NCI-H82 (cell line): ENCODE data around the gene LRRC36.

ENCODE experiments used
- DNase-seq: peaks from one replicate; lab custom pipeline; 2025; lab: John Stamatoyannopoulos, UW

The LRRC36 gene

DNA sequence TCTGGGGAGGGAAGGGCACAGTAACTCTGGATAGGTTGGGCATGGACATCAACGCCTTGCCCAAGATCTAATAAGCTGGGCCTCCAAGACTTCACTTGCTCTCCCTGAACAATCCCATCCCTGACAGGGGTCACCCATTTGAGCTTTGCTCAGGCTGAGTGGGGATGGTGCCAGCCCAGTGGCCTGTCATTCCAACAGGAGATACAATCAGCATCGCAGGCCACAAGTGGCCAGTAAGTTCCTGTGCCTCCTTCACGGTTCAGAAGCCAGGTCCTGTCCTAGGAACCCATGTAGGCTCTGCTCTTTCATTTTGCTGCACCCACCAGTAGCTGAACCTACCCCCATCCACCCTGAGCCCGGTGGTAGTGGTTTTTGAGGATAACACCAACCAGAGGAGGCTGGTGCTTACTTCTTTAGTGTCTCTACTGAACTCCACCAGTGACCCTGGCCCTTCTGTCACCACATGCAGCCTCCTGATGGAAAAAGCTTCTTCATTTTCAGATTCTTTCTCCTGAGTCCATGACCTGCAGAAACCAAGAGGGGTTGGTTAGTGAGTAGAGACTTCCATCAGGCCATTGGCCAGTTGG is 32.4 kb upstream of the LRRC36 start:
- no peak for DNase-seq

- DNase-seq: no peak
Measured at GRCh38 chr16:67294938-67295361, 31.7 kb upstream of the LRRC36 start.

DNA sequence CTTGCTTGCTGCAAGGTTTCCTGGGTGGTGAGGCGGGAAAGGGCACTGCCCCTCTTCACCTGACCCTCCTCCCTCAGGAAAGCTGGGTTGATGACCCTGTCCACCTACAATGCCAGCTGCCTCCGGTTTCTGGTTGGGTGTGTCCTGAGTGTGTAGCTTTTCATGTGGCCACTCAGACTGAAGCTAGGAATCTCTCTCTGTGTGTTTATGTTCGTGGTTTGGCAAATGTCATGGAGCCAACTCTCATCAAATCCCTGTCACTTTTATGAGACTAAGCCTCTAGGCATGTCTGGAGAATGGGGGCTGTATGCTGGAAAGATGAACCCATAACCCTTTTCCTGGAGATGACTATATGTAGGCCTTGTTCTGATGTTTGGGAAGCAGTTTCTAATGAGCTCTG is 30.2 kb upstream of the LRRC36 start:
- DNase-seq: no peak

- DNase-seq: no peak
Measured at GRCh38 chr16:67298277-67298676, 28.3 kb upstream of the LRRC36 start.

GRCh38 chr16:67299269-67299668 is 27.3 kb upstream of the LRRC36 start:
- no peak for DNase-seq

- DNase-seq: no peak
Measured at GRCh38 chr16:67301080-67301782, 25.4 kb upstream of the LRRC36 start.

GRCh38 chr16:67302076-67302475 is 24.5 kb upstream of the LRRC36 start:
- DNase-seq: no peak

- no peak for DNase-seq
Measured at GRCh38 chr16:67302970-67303369, 23.6 kb upstream of the LRRC36 start.

DNA sequence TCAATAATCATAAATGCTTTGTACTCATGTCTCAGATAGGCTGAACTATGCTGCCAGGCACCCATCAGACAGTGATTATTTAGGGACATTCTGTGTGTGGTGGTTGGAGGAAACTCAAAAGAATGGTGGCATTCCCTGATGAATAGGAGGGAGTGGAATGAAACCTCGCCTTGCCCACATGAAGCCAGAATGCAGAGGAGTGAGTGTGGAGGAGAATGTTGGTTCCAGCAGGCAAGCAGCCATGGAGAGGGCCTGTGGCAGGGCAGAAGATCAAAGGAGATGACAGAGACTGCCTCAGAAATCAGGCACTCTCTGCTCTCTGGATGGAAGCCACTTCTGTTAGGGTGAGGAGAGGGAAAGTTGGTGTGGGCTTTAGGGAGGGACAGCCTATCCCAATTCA is 22.6 kb upstream of the LRRC36 start:
- no peak for DNase-seq

- no peak for DNase-seq
Measured at GRCh38 chr16:67305216-67306071, 21.2 kb upstream of the LRRC36 start.

- DNase-seq: no peak
Measured at GRCh38 chr16:67310561-67310960, 16.1 kb upstream of the LRRC36 start.

GRCh38 chr16:67311607-67312488 is 14.8 kb upstream of the LRRC36 start:
- DNase-seq: no peak

GRCh38 chr16:67312719-67313118 is 13.9 kb upstream of the LRRC36 start:
- no peak for DNase-seq

GRCh38 chr16:67317853-67318252 is 8.8 kb upstream of the LRRC36 start:
- DNase-seq: no peak

GRCh38 chr16:67326115-67326471 is 522 bp upstream of the LRRC36 start:
- DNase-seq: no peak

DNA sequence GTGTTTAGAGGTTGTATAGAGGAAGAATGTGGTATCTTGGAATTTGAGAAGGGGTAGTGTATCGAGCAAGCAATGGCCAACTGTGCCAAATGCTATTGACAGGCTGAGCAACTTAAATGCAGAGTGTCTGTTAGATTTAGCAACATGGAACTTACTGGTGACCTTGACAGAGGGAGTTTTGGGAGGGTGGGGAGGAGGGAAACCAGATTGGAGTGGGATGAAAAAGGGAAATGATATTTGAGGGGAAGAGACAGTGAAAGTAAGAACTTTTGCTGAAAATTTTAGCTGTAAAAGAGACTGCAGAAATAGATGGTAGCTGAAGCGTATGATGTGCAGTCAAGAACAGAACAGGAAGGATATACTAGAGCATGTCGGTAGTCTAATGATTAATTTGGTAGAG is 1.1 kb downstream of the LRRC36 start:
- no peak for DNase-seq

DNA sequence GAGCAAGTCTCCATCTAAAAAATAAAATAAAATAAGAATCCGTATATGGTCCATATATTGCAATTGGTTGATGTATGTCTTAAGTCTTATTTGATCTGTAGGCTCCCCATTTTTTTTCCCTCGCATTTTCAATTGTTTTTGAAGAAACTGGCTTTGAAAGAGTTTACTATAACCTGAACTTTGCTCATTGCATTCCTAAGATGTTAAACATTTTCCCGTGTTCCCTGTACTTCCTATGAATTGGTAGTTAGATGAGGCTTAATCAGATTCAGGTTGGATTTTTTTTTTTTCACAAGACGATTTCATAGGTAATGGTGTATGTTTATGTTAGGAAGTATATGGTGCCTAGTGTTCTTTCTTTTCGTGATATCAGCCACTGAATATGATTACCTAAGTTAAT is 3.3 kb downstream of the LRRC36 start:
- DNase-seq: no peak

DNA sequence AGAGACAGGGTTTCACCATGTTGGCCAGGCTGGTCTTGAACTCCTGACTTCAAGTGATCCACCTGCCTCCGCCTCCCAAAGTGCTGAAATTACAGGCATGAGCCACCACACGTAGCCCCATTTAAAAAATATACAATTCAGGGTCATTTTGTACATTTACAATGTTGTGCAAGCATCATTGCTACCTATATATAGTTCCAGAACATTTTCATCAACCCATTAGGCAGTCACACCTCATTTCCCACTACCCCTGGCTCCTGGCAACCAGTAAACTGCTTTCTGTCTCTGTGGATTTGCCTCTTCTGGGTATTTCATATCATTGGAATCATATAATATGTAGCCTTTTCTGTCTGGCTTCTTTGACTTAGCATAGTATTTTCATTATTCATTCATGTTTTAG is 6.7 kb downstream of the LRRC36 start:
- DNase-seq: no peak

DNA sequence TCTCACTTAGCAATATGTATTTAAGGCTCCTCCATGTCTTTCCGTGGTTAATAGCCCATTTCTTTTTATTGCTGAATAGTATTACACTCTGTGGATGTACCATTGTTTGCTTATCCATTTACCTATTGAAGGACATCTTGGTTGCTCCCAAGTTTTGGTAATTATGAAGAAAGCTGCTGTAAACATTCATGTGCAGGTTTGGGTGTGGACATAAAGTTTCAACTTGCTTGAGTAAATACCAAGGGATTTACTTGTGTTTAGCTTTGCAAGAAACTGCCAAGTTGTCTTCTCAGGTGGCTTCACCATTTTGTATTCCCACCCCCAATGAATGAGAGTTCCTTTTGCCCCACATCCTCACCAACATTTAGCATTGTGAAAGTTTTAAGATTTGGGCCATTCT is 9.5 kb downstream of the LRRC36 start:
- DNase-seq: no peak

DNA sequence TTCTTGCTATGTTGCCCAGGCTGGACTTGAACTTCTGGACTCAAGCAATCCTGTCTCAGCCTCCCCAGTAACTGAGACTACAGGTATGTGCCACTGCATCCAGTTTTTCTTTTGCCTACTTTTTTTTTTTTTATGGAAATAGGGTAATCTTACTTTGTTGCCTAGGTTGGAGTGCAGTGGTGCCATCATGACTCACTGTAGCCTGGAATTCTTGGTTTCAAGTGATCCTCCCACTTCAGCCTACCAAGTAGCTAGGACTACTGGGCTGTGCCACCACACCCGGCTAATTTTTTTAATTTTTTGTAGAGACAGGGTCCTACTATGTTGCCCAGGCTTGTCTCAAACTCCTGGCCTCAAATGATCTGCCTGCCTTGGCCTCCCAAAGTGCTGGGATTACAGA is 10.0 kb downstream of the LRRC36 start:
- DNase-seq: no peak

DNA sequence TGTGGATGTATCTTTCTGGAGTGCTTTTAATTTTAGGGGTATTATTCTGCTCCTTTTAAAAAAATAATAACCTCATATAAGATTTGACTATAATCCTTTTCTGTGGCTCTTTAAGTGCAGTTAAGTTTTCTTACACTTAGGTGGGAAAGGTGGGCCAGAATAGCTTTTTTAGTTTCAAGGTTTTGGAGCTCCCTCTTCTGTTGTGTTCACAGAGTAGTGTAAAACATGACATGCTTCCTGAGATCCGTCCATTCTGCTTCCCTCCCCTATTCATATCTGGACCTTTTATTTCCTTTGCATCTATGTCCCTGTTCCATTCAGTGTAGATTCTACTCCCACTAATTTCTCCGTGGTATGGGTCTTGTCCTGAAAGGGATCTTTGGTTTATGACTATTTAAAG is 12.8 kb downstream of the LRRC36 start:
- DNase-seq: no peak

- DNase-seq: no peak
Measured at GRCh38 chr16:67341250-67341649, 14.6 kb downstream of the LRRC36 start.
